ENCODE results near the gene TRIM56. TPM values are rescaled to one million over a fixed set of nuclear protein-coding genes. Genes with fewer than 3 reads are reported as not detected.

TRIM56 gene
- total and polyA plus RNA-seq, 9 of the 15 experiments (the other 6 are each of a cell fraction or from before 2014, with no cell fraction given): 2.0 to 29.7 (median 11.6) TPM

- TF ChIP-seq MEF2D (tag; conservative IDR thresholded peaks at IDR 0.05; ENCODE audit: low read depth) (0 out of 2 replicates have a peak, but pooled peaks have one; percentile 9), TBP (optimal IDR thresholded peaks at IDR 0.05; ENCODE audit: low read depth, low read length) (no peak), PRPF4 (IDR thresholded peaks at IDR 0.05; ENCODE audit: insufficient read depth, low read depth, low read length, poor library complexity, severe bottlenecking) (no peak), CEBPB (tag; IDR thresholded peaks at IDR 0.05) (no peak), RAD21 (CRISPR knock-in tag; conservative IDR thresholded peaks at IDR 0.05 in 1 of 2, IDR thresholded peaks at IDR 0.05 in 1 of 2) (no peak), HNRNPLL (IDR thresholded peaks at IDR 0.05; ENCODE audit: low read depth, low read length, poor library complexity, severe bottlenecking) (no peak)
- TF ChIP-seq, protein P1, sequence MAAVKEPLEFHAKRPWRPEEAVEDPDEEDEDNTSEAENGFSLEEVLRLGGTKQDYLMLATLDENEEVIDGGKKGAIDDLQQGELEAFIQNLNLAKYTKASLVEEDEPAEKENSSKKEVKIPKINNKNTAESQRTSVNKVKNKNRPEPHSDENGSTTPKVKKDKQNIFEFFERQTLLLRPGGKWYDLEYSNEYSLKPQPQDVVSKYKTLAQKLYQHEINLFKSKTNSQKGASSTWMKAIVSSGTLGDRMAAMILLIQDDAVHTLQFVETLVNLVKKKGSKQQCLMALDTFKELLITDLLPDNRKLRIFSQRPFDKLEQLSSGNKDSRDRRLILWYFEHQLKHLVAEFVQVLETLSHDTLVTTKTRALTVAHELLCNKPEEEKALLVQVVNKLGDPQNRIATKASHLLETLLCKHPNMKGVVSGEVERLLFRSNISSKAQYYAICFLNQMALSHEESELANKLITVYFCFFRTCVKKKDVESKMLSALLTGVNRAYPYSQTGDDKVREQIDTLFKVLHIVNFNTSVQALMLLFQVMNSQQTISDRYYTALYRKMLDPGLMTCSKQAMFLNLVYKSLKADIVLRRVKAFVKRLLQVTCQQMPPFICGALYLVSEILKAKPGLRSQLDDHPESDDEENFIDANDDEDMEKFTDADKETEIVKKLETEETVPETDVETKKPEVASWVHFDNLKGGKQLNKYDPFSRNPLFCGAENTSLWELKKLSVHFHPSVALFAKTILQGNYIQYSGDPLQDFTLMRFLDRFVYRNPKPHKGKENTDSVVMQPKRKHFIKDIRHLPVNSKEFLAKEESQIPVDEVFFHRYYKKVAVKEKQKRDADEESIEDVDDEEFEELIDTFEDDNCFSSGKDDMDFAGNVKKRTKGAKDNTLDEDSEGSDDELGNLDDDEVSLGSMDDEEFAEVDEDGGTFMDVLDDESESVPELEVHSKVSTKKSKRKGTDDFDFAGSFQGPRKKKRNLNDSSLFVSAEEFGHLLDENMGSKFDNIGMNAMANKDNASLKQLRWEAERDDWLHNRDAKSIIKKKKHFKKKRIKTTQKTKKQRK (IDR thresholded peaks at IDR 0.05; ENCODE audit: borderline replicate concordance, low read depth, low read length): no peak
Measured at GRCh38 chr7:101126651-101127459, 41.6 kb downstream of the TRIM56 start, which contains the start of gene SERPINE1 (continued).

Data from K562 (cell line).